RPMI8226 (cell line): ENCODE measurements around the gene SPSB1.

Experiments
- DNase-seq: peaks from one replicate; pipeline ENCODE4 v3.0.0-alpha.2; 2015

Gene SPSB1

GRCh38 chr1:9302745-9303524 is 10.2 kb downstream of the SPSB1 start:
- DNase-seq, result no peak

DNA sequence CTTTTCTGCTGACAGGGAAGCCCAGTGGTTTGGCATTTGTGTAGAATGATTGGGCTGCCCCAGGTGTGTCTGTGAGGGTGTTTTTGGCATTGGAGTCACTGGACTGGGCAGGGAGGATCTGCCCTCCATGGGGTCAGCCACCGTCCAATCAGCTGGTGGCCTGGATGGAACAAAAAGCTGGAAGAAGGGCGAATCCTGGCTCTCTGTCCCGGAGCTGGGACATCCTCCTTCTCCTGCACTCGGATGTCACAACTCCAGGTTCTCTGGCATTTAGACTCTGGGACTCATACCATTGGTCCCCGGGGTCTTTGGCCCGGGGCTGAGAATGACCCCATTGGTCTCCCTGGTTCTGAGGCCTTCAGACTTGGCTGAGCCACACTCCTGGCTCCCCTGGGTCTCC is 11.2 kb downstream of the SPSB1 start:
- no peak for DNase-seq

- no peak for DNase-seq
These were observed 12.5 kb downstream of the SPSB1 start for GRCh38 chr1:9305216-9305615.

DNA sequence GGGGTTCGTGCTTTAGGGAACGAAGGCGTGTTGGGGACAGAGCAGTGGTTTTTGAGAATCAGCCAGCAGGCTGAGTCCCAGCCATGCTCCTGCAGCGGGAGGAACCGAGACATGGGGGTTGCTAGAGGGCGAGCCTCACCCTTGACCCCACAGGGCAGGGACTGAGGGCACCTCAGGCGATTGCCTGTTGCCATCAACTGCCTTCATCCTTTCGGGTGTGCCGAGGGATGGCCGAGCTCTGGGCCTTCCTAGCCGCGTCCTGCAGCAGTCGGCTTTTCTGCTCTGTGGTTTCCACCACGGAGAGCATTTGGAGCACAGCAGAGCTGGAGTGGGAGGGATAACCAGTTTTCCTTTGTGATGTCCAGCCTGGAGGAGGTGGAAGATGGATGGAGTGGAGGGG is 13.3 kb downstream of the SPSB1 start:
- DNase-seq, result no peak

GRCh38 chr1:9307303-9307702 is 14.6 kb downstream of the SPSB1 start:
- DNase-seq, result no peak

DNA sequence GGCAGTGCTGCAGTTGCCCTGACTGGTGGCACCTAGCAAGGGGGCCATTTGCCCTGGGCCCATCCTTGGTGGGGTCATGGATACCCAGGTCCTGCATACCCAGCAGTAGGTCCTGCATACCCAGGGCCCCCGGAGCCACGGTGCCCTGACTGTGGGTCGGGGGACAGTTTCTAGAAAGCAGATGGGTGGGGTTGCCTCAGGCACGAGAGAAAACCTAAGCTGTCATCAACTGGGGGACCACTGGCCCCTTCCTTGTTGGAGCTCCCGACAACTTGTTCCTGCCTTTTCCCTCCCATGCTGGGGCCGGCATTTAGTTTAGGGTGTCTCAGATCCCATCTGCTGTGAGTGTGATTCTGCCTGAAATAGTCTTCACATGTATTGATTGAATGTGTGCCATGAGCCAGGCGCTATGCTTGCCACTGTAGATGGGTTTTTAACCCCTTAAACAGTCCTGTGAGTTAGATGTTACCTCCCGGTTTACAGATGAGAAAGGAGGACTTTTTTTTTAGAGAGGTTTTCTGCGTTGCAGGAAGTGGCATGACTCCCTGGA is 15.6 kb downstream of the SPSB1 start:
- no peak for DNase-seq

- DNase-seq, result no peak
These were observed 16.4 kb downstream of the SPSB1 start for GRCh38 chr1:9309080-9309479.

DNA sequence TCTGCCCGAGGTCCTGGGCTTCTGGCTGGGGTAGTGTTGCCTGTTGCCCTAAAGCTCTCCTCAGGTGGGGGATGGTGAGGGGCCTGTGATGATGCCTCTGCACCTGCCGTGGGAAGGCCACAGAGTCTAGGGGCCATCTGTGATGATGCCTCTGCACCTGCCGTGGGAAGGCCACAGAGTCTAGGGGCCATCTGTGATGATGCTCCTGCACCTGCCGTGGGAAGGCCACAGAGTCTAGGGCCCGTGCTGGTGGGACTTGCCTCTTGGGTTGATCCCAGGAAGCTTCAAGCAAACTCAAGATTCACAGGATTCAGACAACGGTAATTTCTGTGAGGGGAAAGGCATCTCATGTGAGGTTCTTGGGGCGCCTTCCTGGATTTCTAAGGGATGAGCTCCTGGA is 17.3 kb downstream of the SPSB1 start:
- no peak for DNase-seq

GRCh38 chr1:9311029-9311428 is 18.3 kb downstream of the SPSB1 start:
- DNase-seq, result no peak

- DNase-seq, result no peak
These were observed 18.8 kb downstream of the SPSB1 start for GRCh38 chr1:9311479-9311878.

GRCh38 chr1:9312168-9312720 is 19.6 kb downstream of the SPSB1 start:
- no peak for DNase-seq

DNA sequence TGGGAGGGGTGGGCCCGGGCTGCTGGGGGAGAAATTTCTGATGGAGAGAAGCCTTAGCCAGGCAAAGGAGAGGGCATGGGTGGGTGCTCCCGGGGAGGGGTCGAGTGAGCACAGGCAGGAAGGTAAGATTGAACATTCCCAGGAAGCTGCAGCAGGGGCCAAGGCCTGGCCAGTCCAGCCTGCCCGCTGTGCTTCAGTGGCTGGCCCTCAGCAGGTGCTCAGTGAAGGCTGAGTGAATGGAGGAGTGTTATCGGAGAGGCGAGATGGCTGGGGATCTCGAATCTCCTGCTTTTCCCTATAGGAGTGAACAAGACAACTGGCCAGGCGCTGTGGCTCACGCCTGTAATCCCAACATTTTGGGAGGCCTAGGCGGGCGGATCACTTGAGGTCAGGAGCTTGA is 20.9 kb downstream of the SPSB1 start:
- no peak for DNase-seq

DNA sequence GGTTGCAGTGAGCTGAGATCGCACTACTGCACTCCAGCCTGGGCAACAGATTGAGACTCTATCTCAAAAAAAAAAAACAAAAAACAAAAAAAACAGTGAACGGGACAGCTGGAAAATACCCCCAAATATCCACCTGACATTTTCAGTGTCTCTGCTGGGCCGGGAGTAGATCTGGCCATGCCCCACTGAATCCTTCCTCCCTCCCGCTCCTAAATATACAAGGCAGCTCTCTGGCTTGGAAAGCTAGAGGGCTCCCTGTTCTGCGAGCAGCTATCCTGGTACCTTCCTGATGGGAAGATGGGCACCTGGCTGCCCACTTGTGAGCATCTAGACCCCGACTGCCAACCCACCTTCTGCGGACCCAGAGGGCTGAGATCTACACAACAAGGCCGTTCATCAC is 21.4 kb downstream of the SPSB1 start:
- no peak for DNase-seq

DNA sequence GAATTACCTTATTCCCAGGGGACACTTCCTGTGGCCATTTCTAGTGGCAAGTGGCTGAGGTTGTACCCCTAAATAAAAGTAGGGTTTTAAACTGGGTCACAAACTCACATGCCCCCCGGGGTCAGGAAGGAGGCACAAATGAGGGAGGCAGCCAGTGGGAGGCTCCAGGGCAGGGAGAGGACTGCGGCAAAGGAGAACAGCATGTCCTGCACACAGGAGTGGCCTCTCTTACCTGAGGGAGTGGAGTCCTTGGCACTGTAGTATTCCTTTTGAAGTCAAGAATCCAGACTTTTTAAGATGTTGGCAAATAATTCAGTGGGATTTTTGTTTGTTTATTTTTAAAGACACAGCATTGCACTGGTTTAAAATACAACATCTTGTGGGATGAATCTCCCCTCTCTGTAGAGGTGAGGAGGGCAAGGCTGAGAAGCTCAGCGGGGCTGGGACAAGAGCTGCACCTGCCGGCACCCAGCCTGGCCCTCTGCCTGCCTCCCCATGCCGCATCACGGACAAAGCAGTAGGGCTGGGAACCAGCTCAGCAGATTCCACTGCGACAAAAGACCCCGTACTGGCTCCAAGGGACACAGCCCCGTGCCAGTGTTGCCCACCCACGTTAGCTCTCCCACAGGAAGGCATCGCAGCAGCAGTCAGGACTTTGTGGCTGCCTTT is 22.2 kb downstream of the SPSB1 start:
- peak; percentile 65 for DNase-seq

- peak; percentile 89 for DNase-seq
These were observed 22.9 kb downstream of the SPSB1 start for GRCh38 chr1:9315411-9316079.

- DNase-seq, result peak; percentile 53
These were observed 23.4 kb downstream of the SPSB1 start for GRCh38 chr1:9316080-9316444.

DNA sequence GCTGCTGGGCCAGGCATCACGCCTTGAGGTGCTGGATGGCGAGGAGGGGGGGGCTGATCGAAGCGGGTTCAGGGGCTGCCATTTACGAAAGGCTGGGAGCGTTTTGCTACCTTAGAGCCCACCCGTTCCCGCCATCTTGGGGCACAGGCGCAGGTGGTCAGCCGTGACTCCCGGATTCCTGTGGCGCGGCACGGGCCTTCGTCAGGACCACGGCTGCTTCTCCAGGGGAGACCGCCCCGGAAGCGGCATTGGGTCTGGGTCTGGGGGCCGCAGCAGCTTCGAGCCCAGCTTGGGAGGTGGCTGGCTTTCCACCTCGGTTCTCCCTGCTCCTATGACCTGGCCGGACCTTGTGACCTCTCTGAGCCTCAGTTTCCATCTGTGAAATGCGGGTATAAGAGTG is 23.8 kb downstream of the SPSB1 start:
- no peak for DNase-seq

GRCh38 chr1:9317072-9317471 is 24.4 kb downstream of the SPSB1 start:
- DNase-seq, result no peak

DNA sequence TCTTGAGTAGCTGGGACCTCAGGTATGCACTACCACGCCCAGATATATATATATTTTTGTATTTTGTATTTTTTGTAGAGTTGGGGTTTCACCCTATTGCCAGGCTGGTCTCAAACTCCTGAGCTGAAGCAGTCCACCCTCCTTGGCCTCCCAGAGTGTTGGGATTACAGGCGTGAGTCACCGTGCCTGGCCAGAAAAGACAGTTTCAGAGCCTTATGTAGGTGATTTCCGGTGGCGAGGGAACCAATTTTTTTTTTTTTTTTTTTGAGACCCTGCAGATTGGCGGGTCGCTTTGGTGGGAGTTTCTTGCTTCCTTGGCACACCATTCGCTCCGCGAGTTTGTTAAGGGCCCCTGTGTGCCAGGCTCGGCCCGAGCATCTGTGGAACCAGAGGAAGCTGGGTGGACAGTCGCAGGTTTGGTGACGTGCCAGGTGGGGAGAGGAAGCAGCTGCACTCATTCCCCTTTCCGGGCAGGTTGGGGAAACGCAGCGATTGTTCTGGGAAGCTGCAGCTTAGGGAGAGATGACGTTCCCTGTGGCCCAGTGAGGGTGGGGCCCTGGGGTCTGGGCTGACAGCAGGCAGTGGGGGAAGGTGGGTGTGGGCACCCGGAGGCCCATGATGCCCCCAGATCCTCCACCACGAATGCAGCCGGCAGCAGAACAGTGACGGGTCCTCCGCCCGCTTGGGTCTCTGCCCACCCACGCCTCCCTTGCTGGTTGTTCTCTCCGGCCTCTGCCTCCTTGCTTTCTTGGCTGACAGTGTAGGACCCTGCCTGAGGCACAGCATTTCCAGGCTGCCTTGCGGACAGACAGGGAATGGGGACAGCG is 25.1 kb downstream of the SPSB1 start:
- no peak for DNase-seq

- DNase-seq, result no peak
These were observed 26.6 kb downstream of the SPSB1 start for GRCh38 chr1:9319208-9319788.

- DNase-seq, result peak; percentile 27
These were observed 27.3 kb downstream of the SPSB1 start for GRCh38 chr1:9319789-9320519.
